Measurements from ENCODE around the gene FNDC3B. TPM values are rescaled to one million over a fixed set of nuclear protein-coding genes. Genes with fewer than 3 reads are reported as not detected.

Gene FNDC3B
- total RNA-seq, 1 donor from 2014 or later, result 24.7 TPM

DNA sequence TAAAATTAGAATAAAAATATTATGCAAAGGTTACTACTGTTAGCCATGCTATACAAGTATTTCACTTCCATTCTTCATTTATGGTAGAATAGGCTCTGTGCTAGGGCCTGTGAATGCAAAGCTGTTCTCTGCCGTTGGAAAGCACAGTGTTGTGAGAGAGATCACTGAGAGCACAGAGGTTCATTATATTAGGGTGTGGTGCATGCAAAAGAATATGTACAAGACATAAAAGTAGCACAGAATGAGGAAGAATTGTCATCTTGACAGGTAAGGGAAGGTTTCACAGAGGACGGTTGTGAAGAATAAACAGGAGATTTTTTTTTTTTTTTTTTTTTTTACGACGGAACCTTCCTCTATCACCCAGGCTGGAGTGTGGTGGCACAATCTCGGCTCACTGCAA is 25.2 kb upstream of the FNDC3B start:
- H3K9me3 Mint-ChIP-seq, result no peaks in the 10 kb centered on the region
- H3K27me3 Mint-ChIP-seq (ENCODE audit: low read depth), result peaks cover 8% of the 10 kb centered on the region
- H3K4me1 Mint-ChIP-seq (ENCODE audit: low read depth), result peaks cover 1% of the 10 kb centered on the region
- H3K27ac Mint-ChIP-seq, result no peak overlapping the region
- DNase-seq (ENCODE audit: low spot score), result no peak
- H3K36me3 Mint-ChIP-seq (ENCODE audit: low read depth), result no peaks in the 10 kb centered on the region
- intact Hi-C loops (cut with micrococcal nuclease), result no loop called here
- H3K4me3 Mint-ChIP-seq (ENCODE audit: low read depth), result no peak overlapping the region

DNA sequence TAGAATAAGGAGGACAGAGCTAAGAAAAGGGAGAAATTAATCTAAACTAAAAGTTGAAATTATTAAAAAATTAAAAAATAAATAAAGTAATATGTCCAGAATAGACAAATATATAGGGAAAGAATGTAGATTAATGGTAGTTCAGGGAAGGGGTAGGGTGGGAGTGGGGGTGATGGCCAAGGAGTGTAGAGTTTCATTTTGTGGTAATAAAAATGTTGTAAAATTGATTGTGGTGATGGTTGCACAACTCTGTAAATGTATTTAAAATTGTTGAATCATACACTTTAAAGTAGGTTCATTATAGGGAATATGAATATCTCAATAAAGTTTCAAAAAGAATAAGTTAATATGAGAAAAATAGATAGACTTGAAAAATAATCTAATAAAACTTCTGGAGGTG is 21.0 kb upstream of the FNDC3B start:
- Mint-ChIP-seq H3K4me3 (ENCODE audit: low read depth) (no peak overlapping the region), H3K36me3 (ENCODE audit: low read depth) (no peaks in the 10 kb centered on the region), H3K27me3 (ENCODE audit: low read depth) (peaks cover 12% of the 10 kb centered on the region), H3K9me3 (no peaks in the 10 kb centered on the region), H3K4me1 (ENCODE audit: low read depth) (peaks cover 1% of the 10 kb centered on the region), H3K27ac (no peak overlapping the region)
- no peak for DNase-seq (ENCODE audit: low spot score)
- intact Hi-C loops (cut with micrococcal nuclease), result no loop called here

DNA sequence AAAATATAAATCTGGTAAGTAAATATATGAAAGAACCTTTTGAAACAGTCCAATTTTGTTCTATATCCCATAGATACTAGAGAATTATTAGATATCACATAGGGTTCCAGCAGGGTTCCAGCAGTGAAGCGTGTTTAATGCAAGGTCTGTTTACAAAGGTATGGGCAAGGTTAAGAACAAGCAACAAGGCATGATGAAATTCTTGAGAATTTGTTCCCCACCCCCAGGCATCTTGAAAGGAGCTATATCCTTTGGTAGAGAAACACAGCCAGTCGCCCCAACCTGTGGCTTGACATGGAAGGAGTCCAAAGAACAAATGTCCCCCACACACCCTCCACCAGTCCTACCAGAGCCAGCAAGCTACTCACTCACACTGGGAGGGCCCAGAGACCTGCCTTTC is 18.6 kb upstream of the FNDC3B start:
- intact Hi-C loops (cut with micrococcal nuclease), result no loop called here
- Mint-ChIP-seq H3K9me3 (no peaks in the 10 kb centered on the region), H3K4me1 (ENCODE audit: low read depth) (no peaks in the 10 kb centered on the region), H3K27me3 (ENCODE audit: low read depth) (peaks cover 11% of the 10 kb centered on the region), H3K36me3 (ENCODE audit: low read depth) (no peaks in the 10 kb centered on the region), H3K4me3 (ENCODE audit: low read depth) (no peak overlapping the region), H3K27ac (no peak overlapping the region)
- no peak for DNase-seq (ENCODE audit: low spot score)

DNA sequence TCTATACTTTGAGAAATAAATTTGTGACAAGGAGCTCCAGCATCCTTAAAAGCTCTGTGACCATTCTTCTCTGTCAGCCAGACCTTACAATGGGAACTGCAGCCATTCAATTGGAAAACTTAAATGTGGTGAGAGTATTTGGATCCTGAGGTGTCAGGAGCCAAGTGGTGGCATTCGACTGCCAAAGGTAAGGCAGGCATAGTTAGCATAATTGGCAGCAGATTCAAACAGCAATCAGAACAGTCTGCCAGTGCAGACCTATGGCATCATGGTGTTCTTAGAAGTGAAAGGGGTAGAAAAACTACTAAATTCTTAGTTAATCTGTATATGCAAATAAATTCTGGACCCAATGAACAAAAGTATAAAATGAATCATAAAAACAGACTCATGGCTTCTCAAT is 18.2 kb upstream of the FNDC3B start:
- no peak for DNase-seq (ENCODE audit: low spot score)
- Mint-ChIP-seq H3K9me3 (no peaks in the 10 kb centered on the region), H3K4me3 (ENCODE audit: low read depth) (no peak overlapping the region), H3K27ac (no peak overlapping the region), H3K27me3 (ENCODE audit: low read depth) (peaks cover 11% of the 10 kb centered on the region), H3K36me3 (ENCODE audit: low read depth) (no peaks in the 10 kb centered on the region), H3K4me1 (ENCODE audit: low read depth) (no peaks in the 10 kb centered on the region)
- intact Hi-C loops (cut with micrococcal nuclease), result no loop called here

DNA sequence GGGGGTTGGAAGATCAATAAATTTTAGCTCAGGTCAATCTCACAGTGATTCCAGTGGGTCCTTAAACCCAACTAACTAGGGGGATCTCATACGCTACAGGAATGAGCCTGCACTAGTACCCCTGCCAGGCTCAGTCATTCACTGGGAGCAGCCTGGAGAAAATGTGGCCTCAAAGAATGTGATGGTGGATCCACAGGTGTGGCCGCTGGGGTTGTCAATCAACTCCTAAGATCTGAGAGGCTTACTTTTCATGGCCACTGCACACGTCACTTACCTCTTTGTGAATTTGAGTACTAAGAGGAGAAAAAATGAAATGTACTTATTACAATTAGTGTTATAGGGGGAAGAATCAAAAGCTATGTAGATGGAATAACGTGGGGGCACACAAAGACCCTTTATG is 17.5 kb upstream of the FNDC3B start:
- Mint-ChIP-seq H3K9me3 (no peaks in the 10 kb centered on the region), H3K27me3 (ENCODE audit: low read depth) (peaks cover 11% of the 10 kb centered on the region), H3K27ac (no peak overlapping the region)

DNA sequence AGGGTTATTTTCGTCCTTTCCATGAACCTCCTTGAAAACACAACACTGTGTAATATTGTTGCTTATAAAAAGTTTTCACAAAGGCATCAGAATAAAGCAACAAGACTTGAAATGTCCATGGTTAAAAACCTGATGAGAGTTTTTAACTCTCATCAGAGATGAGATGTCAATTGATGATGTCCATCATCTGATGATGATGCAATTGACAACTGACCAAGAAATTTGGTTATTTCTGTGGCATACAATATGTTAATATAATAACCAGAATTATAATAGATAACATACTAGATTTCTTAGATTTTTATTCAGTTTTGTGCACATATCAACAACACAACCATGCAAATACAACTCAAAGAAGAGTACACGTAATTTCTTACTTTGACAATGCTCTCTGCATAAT is 15.5 kb upstream of the FNDC3B start:
- Mint-ChIP-seq H3K27ac (no peak overlapping the region), H3K9me3 (no peaks in the 10 kb centered on the region), H3K4me1 (ENCODE audit: low read depth) (no peaks in the 10 kb centered on the region), H3K27me3 (ENCODE audit: low read depth) (peaks cover 10% of the 10 kb centered on the region), H3K4me3 (ENCODE audit: low read depth) (no peak overlapping the region), H3K36me3 (ENCODE audit: low read depth) (no peaks in the 10 kb centered on the region)
- DNase-seq (ENCODE audit: low spot score), result no peak
- intact Hi-C loops (cut with micrococcal nuclease), result no loop called here

More for the DNA sequence above, 17.5 kb upstream of the FNDC3B start:
- Mint-ChIP-seq H3K4me1 (ENCODE audit: low read depth) (no peaks in the 10 kb centered on the region), H3K4me3 (ENCODE audit: low read depth) (no peak overlapping the region), H3K36me3 (ENCODE audit: low read depth) (no peaks in the 10 kb centered on the region)
- intact Hi-C loops (cut with micrococcal nuclease), result no loop called here
- no peak for DNase-seq (ENCODE audit: low spot score)

DNA sequence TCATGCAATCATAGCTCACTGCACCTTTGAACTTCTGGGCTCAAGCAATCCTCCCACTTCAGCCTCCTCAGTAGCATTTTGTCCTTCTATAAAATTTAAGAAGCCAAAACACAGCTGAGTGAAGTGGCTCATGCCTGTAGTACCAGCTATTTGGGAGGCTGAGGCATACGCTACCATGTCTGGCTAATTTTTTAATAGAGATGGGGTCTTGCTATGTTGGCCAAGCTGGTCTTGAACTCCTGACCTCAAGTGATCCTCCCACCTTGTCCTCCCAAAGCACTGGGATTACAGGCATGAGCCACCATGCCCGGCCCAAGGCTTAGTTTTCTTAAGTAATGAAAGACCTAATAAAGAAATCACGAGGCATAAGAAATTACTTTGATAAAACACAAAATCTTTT is 14.7 kb upstream of the FNDC3B start:
- no peaks in the 10 kb centered on the region for H3K9me3 Mint-ChIP-seq
- peaks cover 8% of the 10 kb centered on the region for H3K27me3 Mint-ChIP-seq (ENCODE audit: low read depth)
- no peak overlapping the region for H3K4me3 Mint-ChIP-seq (ENCODE audit: low read depth)
- H3K36me3 Mint-ChIP-seq (ENCODE audit: low read depth), result no peaks in the 10 kb centered on the region
- intact Hi-C loops (cut with micrococcal nuclease), result no loop called here
- H3K4me1 Mint-ChIP-seq (ENCODE audit: low read depth), result no peaks in the 10 kb centered on the region
- H3K27ac Mint-ChIP-seq, result no peak overlapping the region
- DNase-seq (ENCODE audit: low spot score), result no peak

DNA sequence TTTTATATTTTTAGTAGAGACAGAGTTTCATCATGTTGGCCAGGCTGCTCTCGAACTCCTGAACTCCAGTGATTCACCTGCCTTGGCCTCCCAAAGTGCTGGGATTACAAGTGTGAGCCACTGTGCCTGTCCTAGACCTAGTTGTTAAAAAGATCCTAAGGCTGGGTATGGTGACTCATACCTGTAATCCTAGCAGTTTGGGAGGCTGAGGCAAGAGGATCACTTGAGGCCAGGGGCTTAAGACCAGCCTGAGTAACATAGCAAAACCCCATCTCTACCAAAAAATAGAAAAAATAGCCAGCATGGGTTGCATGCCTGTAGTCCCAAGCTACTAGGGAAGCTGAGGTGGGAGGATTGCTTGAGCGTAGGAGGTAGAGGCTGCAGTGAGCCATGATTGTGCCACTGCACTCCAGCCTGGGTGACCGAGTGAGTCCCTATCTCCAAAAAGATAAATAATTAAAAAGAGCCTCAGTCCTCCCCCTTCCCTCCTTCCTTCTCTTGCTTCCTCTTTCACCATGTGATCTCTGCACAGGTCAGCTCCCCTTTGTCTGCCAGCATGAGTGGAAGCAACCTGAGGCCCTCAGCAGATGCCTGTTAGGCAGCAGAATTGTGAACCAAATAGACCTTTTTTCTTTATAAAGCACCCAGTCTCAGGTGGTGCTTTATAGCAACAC is 9.8 kb upstream of the FNDC3B start:
- intact Hi-C loops (cut with micrococcal nuclease), result loop anchor here (10.0 kb wide), 1 partner anchor 185 kb away; the partner anchor contains the start of gene TMEM212
- H3K4me3 Mint-ChIP-seq (ENCODE audit: low read depth), result no peak overlapping the region
- no peaks in the 10 kb centered on the region for H3K4me1 Mint-ChIP-seq (ENCODE audit: low read depth)
- H3K36me3 Mint-ChIP-seq (ENCODE audit: low read depth), result no peaks in the 10 kb centered on the region
- DNase-seq (ENCODE audit: low spot score), result no peak
- no peak overlapping the region for H3K27ac Mint-ChIP-seq
- H3K9me3 Mint-ChIP-seq, result no peaks in the 10 kb centered on the region
- no peaks in the 10 kb centered on the region for H3K27me3 Mint-ChIP-seq (ENCODE audit: low read depth)

DNA sequence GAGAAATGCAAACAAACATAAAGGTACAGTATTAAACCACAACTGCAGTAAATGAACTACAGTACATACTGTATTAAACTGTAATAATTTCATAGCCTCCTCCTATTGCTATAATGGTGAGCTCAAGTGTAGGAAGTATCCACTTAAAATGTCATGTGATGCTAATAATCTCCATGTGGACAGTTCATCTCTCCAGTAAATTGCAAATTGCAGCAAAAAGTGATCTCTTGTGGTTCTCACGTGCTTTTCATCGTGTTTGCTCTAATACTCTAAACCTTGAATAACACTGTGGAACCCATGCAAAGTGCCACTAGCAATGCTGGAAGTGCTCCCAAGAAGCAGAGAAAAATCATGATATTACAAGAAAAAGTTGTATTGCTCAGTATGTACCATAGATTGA is 9.2 kb upstream of the FNDC3B start:
- Mint-ChIP-seq H3K4me3 (ENCODE audit: low read depth) (no peak overlapping the region), H3K36me3 (ENCODE audit: low read depth) (no peaks in the 10 kb centered on the region), H3K9me3 (no peaks in the 10 kb centered on the region), H3K27me3 (ENCODE audit: low read depth) (no peaks in the 10 kb centered on the region), H3K4me1 (ENCODE audit: low read depth) (peaks cover 5% of the 10 kb centered on the region), H3K27ac (no peak overlapping the region)
- intact Hi-C loops (cut with micrococcal nuclease), result loop anchor here (10.0 kb wide), 1 partner anchor 185 kb away; the partner anchor contains the start of gene TMEM212
- no peak for DNase-seq (ENCODE audit: low spot score)

DNA sequence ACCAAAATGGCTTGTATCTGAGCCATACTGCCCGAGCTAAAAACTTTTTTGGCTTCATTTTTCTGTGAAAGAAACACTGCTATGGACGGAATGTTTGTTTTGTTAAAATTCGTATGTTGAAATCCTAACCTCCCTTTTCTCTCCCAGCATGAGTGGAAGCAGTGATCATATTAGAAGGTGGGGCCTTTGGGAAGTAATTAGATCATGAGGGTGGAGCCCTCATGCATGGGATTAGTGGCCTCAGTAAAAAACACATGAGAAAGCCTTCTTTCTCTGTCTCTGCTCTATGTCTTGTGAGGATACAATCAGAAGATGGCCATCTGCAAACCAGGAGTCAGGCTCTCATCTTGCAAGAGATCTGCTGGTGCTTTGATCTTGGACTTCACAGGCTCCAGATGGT is 7.4 kb upstream of the FNDC3B start:
- peaks cover 11% of the 10 kb centered on the region for H3K4me1 Mint-ChIP-seq (ENCODE audit: low read depth)
- no peak for DNase-seq (ENCODE audit: low spot score)
- H3K36me3 Mint-ChIP-seq (ENCODE audit: low read depth), result no peaks in the 10 kb centered on the region
- no peaks in the 10 kb centered on the region for H3K27me3 Mint-ChIP-seq (ENCODE audit: low read depth)
- intact Hi-C loops (cut with micrococcal nuclease), result loop anchor here (10.0 kb wide), 1 partner anchor 187 kb away; the partner anchor contains the start of gene TMEM212
- no peak overlapping the region for H3K27ac Mint-ChIP-seq
- H3K9me3 Mint-ChIP-seq, result no peaks in the 10 kb centered on the region
- H3K4me3 Mint-ChIP-seq (ENCODE audit: low read depth), result no peak overlapping the region

DNA sequence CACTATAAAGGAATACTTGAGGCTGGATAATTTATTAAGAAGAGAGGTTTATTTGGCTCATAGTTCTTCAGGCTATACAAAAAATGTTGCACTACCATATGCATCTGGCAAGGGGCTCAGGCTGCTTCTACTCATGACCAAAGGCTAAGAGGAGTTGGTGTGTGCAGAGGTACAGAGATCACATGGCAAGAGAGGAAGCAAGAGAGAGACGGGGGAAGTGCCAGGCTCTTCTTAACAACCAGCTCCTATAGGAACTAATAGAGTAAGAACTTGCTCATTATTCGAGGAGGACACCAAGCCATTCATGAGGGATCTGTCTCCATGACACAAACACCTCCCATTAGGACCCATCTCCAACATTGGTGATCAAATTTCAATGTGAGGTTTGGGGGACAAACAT is 6.0 kb upstream of the FNDC3B start:
- Mint-ChIP-seq H3K4me1 (ENCODE audit: low read depth) (peaks cover 12% of the 10 kb centered on the region), H3K36me3 (ENCODE audit: low read depth) (no peaks in the 10 kb centered on the region), H3K9me3 (no peaks in the 10 kb centered on the region), H3K27ac (no peak overlapping the region), H3K27me3 (ENCODE audit: low read depth) (peaks cover 3% of the 10 kb centered on the region), H3K4me3 (ENCODE audit: low read depth) (no peak overlapping the region)
- no peak for DNase-seq (ENCODE audit: low spot score)
- intact Hi-C loops (cut with micrococcal nuclease), result loop anchor here (10.0 kb wide), 1 partner anchor 189 kb away; the partner anchor contains the start of gene TMEM212

DNA sequence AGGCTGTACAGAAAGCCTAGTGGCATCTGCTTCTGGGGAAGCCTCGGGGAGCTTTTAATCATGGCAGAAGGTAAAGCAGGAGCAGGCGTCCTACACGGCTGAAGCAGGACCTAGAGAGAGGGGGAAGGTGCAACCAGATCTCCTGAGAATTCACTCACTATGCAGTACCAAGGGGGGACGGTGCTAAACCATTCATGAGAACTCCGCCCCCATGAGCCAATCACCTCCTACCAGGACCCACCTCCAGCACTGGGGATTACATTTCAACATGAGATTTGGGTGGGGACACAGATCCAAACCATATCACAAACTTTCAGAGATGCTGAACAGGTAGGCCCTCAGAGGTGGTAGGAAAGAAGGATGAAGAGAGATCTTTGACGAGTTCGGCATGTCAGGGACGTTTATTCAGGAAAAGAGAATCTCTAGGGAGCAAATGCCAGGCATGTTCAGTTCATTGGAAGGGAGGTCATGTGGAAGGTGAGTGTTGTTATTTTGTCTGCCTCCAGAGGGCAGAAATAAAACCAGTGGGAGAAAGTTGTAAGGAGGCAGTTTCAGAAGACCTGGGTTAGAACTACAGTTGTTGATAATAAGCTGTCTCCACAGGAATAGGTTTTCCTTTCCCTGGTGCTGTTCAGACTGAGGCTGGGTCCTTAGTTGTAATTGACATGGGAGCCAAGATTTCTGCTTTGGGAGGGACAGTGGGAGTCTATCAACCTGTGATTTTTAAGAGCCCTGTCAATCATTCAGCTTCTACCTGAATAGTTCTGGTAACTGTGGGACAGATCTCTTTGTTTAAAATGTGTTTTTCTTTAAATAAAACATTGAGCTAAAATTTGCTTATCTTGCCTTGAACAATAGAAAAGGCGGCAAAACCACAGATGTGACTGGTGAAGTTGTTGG is 4.3 kb upstream of the FNDC3B start:
- no peak overlapping the region for H3K27ac Mint-ChIP-seq
- intact Hi-C loops (cut with micrococcal nuclease), result loop anchor here (1.0 to 10.0 kb wide), 6 partner anchors 63 to 306 kb away; partner anchors contain the start of genes PLD1 and TMEM212
- H3K4me1 Mint-ChIP-seq (ENCODE audit: low read depth), result peaks cover 15% of the 10 kb centered on the region
- no peak for DNase-seq (ENCODE audit: low spot score)
- peaks cover 2% of the 10 kb centered on the region for H3K36me3 Mint-ChIP-seq (ENCODE audit: low read depth)
- H3K9me3 Mint-ChIP-seq, result no peaks in the 10 kb centered on the region
- H3K27me3 Mint-ChIP-seq (ENCODE audit: low read depth), result peaks cover 5% of the 10 kb centered on the region
- no peak overlapping the region for H3K4me3 Mint-ChIP-seq (ENCODE audit: low read depth)
